GM21786 (cell line): ENCODE data around the gene ZSCAN31.
A peak's percentile ranks its signal among the peaks of the same experiment; 100 is the strongest.
"Not testable (repeated sequence)": the region's sequence is repeated elsewhere in the genome, so short reads cannot be mapped to it uniquely, and the experiment has no call there.

Experiments used
- ATAC-seq: cut with Tn5 transposase; IDR thresholded peaks from one replicate; pipeline ENCODE4 v1.9.1; 2021; ENCODE audit not compliant: unreplicated experiment

Gene ZSCAN31

DNA sequence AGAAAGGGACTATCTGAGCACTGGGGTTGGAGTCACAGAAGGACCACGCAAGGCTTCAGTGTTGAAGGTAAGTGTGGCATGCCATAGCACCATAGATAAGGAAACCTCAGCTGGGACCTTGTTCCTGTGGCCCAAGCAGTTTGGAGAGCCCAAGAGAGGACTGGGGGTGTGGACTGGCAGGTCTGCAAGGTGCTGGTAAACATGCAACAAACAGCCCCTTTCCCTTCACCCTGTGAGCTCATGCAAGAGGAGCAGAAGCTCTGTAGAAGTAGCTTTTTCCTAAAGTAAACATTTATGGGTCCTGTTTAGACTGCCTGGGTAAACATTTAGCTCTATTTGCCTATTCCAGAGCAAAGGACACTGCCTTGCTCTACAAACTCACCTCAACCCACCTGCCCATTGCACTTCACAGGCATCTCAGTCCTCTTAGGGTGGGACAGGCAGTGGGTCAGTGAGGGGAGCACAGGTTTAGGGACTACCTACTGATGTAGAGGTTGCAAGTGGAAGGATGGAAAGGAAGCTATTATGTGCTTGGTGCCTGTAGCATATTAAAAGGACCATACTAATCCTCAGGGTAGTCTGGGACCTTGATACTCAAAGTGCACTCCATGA lies 12.0 kb downstream of the ZSCAN31 start:
- no peak for ATAC-seq

DNA sequence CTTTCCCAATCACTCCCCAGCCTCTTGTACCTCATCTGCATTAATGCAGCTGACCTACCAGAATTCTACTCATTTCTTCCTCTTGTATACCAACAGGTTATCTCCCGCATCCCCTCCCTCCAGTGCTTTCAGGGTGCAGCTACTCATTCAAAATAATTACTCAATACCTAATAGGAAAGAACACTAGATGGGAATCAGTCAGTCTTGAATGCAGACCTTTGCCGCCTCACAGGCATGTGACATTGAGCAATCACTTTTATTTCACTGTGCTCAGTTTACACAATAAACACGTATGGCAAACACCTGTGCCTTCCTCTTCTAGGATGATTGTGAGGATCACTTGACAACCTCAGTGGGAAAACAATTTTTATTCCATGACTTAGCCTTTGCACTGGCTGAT lies 13.3 kb downstream of the ZSCAN31 start:
- no peak for ATAC-seq

DNA sequence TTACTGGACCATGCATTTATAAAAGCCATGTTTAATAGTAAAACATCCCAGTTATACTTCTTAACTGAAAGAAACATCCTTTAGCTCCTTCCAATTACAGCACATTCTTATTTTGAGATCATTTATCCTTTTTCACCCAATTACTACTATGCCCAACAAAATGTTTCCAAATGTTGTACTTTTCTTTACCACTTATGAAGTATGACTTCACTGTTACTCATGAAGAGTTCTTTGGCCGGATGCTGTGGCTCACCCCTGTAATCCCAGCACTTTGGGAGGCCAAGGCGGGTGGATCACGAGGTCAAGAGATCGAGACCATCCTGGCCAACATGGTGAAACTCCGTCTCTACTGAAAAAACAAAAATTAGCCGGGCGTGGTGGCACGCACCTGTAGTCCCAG lies 18.1 kb downstream of the ZSCAN31 start:
- ATAC-seq: not testable (repeated sequence)

DNA sequence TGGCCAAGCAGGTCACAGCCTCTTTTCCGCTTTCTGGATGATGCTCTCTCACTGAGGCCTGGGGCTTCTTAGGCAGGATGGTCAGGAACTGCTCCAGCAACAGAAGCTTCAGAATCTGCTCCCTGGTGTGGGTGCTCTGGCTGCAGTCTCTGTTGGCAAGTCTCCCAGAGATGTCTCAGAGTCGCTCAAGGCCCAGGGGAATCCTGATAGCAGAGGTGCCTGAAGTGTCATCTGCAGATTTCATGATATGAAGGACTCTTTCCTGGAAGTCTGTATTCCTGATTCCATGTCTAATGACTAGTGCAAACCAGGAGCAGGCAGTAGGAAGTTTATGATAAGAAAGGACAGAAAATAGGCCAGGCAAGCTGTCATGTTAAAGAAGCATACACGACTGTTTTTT lies 20.3 kb downstream of the ZSCAN31 start:
- no peak for ATAC-seq

DNA sequence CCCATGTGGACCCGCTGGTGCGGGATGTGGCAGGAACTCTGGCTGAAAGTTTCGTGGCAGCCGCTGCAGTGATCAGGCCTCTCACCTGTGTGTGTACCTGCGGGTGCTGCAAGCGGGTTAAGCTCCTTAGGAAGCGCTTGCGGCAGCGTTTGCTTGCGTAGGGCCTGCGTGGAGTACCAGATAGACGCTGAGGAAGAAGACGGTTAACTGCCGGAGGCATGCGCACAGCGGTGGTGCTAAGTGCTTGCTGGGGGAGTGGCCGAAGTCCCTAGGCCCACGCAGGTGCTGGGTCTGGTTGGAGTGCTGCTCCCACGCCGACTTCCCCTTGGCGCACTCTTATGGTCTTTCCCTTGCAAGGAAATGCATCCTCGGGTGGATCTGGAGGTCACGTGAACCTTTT lies 23.0 kb downstream of the ZSCAN31 start:
- ATAC-seq: no peak

DNA sequence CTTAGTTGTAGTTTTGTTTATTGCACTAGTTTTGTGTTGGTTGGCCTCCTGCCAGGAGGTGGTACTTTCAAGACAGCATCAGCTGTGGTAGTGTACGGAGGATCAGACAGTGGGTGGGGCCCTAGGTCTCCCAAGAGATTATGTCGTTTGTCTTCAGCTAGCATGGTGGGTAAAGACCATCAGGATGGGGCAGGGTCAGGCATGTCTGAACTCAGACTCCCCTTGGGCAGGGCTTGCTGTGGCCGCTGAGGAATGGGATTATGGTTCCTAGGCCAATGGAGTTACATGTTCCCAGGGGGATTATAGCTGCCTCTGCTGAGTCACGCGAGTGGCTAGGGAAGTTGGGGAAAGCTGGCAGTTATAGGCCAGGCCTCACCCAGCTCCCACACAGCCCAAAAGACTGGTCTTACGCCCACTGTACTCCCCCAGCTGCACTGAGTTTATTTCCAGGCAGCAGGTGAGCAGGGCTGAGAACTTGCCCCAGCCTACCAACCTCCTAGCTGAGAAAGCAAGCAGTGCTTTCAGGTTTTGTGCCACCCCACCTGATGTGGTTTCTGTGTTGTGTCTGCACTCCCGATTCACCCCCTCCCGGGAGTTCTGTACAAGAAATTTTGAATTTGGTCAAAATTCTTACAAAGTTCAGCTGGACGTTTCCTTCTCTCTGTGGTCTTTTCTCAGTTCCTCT lies 24.7 kb downstream of the ZSCAN31 start:
- no peak for ATAC-seq

DNA sequence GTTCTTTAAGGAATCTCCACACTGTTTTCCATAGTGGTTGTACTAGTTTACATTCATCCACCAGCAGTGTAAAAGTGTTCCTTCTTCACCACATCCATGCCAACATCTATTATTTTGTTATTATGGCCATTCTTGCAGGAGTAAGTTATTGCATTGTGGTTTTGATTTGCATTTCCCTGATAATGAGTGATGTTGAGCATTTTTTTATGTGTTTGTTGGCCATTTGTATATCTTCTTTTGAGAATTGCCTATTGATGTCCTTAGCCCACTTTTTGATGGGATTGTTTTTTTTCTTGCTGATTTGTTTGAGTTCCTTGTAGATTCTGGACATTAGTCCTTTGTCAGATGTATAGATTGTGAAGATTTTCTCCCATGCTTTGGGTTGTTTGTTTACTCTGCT lies 29.6 kb downstream of the ZSCAN31 start:
- not testable (repeated sequence) for ATAC-seq

DNA sequence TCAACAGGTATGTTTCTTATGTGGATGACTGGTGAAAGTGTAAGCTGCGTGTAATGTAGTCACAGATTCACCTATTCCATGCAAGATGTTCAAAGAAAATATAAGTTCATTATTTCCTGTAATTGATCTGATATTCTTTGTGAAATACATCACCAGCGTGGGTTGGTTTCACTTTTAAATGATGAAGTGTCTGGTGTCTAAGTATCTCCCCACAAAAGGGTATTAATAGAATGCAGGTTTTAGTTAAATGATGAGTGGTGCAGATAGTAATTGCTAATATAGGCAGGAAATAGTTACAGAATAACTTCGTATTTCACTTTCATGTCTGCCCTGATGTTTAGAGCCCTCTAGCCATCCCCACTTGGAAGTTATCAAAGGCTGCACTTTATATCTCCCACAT lies 32.4 kb downstream of the ZSCAN31 start:
- ATAC-seq: peak; percentile 84

DNA sequence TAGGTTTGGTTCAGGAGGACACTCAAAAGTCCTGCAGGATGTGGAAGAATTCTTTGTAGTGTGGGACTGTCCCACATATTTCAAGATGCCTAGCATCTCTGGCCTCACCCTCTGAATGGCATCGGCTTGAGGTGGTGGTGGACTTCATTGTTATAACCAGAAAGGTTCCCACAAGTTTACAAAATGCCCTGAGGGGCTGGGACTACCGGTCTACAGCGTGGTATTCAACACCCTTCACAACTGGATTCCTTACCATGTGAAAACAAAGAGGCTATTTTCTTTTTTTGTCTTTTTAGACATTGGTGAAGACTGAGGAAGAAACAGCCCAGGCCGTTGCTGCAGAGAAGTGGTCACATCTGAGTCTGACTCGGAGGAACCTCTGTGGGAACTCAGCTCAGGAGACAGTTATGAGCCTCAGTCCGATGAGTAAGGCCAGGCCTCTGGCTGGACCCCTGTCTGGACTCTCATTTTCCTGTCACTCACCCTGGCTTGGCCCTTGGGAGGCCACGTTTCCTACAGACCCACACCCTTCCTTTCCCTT lies 39.4 kb downstream of the ZSCAN31 start:
- ATAC-seq: no peak

DNA sequence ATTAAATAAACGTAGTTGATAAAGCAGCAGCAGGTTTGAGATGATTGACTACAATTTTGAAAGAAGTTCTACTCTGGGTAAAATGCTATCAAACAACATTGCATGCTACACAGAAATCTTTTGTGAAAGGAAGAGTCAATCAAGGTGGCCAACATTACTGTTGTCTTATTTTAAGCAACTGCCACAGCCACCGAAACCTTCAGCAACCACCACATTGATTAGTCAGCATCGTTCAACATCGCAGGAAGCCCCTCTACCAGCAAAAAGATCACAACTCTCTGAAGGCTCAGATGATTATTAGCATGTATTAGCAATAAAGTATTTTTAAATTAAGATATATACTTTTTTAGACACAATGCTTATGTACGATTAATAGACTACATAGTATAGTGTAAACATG lies 40.6 kb downstream of the ZSCAN31 start:
- ATAC-seq: no peak

DNA sequence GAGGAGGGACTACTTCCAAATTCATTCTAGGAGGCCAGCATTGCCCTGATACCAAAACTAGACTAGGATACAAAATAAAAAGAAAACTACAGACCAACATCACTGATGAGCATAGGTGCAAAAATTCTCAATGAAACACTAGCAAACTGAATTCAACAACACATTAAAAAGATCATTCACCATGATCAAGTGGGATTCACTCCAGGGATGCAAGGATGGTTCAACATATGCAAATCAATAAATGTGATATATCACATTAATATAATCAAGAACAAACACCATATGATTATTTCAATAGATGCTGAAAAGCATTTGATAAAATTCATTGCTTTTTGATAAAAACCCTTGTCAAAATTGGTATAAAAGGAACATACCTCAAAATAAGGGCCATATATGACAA lies 44.4 kb downstream of the ZSCAN31 start:
- no peak for ATAC-seq

DNA sequence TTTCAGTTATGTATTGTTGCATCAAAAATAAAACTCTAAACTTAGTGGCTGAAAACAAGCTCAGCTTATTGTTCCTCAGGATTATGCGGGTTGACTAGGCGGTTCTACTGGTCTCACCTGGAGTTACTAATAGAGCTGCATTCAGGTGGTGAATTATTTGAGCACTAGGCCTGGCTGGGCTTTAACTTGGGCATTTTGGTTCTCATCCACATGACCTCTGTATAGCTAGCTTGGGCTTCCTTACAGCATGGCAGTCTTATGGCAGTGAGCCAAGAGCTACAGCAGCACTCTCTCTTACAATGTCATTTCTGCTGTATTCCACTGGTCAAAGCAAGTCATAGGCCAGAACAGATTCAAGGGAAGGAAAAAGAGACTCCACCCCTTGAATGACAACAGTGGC lies 53.0 kb downstream of the ZSCAN31 start:
- ATAC-seq: no peak

DNA sequence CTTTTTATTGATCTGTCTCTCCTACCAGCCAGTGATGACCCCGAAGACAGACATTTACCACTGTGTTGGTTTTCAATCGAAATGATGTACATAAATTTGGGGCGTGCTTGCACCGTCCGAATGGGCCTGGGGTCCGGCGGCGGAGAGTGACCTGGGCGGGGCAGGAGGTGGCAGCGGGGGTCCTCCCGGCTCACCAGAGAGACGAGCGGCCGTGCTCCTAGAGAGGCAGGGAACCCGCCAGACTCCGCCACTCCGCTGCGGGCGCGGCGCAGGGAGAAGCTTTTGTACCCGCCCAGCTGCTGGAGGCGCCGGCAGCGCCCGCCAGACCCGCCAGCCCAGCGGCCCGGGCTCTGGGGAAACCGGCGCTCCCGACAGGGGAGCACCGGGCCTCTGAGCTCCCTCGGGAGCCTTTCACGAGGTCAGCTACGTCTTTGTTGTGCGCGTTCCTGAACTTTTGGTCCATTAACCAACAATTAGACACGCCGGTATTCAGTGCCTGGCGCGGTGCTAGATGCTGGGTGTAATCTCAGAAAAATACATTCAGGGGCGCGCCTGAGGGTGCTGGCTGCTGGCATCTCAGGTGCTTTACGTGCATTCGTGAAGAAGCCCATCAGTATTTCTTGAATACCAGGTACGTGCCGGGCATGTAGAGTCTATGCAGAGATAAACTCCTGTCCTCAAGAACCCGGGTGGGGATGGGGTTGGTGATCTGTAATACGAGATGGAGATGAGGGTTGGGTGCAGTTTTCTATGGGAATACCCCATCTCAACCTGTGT lies 54.5 kb downstream of the ZSCAN31 start, which contains the start of gene PGBD1:
Gene PGBD1 (plus strand): TSS at position 285 of the 777 bp plus-strand sequence. CDS start 2,242 bp downstream, outside the sequence.
- ATAC-seq: peak; percentile 84

DNA sequence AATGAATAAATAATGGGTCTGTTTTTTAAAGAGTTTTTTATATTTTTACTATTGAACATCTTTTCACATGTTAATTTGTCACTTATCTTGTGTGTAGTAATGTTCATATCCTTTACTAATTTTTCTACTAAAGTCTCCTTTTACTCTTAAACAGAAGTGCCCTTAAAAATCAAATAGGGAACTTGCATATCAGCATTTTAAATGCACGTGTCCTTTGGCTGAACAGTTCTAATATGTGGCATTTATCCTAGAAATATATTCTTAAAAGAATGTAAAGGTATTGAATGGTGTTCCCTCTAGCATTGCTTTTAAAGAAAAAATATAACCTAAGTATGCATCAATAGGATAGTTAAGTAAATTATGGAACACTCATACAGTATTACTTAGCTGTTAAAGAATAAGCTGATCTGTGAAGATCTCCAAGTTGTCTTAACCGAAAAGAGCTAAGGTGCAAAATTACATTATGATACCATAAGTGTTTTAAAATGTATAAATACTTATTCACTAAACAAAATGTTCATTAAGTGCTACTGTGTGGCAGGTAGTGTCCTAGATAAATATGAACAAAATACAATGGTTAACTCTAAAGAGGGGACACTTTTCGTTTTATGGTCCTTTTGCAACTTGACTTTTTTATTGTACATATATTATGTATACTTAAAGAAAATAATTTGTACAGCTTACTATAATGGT lies 55.2 kb downstream of the ZSCAN31 start:
- no peak for ATAC-seq

DNA sequence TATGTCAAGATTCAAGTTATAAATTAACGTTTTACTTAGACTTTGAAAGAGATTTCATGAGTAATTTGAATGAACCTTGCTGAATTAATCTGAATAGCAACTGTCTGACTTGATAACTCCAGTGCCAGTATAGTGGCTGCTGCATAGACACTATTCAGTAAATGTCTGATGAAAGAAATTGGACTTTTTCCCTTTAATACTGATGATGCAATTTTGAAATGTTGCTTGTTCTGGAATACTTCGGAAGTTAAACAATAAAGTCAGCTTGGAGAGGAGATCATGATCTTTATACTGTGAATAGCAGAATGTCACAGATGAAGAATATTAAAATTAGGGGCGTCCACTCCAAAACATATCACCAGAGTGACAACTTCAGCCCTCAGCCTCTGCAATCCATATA lies 58.2 kb downstream of the ZSCAN31 start:
- no peak for ATAC-seq

DNA sequence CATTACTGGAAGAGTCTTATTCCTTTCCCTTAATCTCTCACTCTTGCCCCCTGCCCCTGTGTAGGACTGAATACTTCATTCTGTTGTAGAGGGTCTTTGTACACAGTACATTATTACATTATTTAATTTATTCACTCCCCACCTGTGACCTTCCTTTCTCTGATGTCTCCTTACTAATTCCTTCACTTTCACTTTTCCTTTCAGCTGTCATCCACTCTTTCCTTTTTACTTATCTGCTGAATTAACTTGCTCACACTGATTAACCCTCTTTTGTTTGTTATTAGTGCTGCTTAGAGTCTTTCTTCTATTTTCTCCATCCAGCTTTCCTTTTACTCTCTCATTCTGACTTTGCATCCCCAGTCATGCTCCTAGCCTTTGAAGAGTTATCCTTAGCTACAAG lies 61.1 kb downstream of the ZSCAN31 start:
- no peak for ATAC-seq
